GM21737 (cell line): ENCODE results near the gene ABCC2.
"Not testable (repeated sequence)": the region's sequence is repeated elsewhere in the genome, so short reads cannot be mapped to it uniquely, and the experiment has no call there.

Experiments
- ATAC-seq: cut with Tn5 transposase; IDR thresholded peaks from one replicate; pipeline ENCODE4 v1.9.1; 2021; ENCODE audit warnings: mild to moderate bottlenecking, moderate library complexity; ENCODE audit not compliant: unreplicated experiment

The ABCC2 gene

DNA sequence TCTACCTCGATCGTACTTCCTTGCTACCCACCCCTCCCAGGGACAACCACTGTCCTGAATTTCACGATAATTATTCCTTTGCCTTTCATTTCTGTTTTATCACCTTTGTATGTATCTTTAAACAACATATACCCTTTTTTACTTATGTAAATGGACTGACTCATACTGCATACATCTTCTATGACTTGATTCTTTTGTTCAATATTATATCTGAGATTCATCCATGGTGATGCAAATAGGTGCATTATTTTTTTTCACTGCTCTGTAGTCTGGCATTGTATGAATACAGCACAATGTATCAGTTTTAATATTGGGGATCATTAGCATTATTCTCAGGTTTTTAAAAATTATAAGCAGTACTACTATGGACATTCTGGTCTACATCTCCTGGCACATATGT lies 69.4 kb downstream of the ABCC2 start:
- no peak for ATAC-seq

DNA sequence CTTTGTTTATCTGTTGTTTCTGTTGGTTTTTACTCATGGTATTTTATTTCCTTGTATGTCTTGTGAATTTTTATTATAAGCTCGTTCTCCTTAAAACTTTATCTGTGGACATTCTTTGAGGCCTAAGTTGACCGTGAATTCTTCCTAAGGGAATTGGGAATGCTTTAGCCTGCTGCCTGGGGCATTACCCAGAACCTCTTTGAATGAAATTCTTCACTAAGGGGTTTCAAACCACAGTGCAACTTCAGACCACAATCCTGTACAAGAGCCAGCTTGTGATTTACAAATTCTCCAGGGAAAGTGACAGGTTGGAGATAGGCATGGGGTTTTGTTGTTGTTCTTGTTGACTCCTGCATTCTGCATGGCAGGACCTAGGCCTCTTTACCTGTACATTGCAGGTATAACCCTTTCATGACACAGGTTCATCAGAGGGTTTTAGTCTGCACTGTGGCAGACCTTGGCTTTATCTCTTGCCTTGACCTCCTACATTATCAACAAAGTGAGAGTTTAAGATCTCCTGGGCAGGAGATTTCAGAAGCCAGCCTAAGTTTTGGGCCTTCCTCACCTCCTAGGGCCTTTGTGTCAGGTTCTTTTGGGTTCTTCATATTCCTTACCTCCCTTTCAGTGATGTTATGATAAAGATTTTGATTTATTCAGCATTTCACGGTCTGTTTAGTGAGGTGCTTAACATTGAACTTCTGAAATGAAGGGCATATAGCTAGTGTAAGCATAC lies 70.2 kb downstream of the ABCC2 start:
- ATAC-seq = no peak

DNA sequence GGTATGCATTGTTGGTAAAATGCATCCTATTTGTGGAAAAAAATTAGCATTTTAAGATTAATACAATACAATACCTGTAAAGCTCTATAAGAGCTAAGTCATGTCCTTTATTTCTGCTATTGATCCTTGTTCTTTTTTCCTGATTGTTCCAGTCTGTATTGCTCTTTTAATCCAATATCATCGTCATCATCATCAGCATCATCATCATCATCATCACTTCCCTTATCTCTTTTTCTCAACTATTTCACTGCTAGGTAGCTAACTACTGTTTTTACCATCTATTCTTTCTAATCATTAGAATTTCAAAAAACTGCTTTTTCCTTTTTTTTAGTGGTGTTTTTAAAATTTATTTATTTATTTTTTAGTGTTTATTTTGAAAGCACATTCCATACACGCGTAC lies 71.2 kb downstream of the ABCC2 start:
- no peak for ATAC-seq

DNA sequence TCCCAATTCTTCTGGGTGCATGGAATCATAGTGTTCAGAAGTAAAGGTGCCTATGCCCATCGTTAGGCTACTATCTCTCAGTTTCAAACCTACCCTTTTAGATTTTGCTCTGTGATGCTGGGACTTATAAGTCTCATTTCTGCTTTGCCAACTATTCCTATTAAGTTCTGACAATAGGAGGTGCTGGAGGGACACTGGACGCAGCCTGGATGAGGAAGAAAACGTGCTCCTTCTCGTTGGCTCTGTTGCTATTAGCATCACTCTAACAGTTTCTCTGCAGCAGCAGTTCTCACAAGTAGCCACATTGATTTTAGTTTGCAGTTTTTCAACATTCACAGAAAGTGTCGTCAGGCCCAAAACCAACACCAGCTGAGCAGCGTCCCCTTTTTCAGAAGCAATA lies 72.4 kb downstream of the ABCC2 start:
- no peak for ATAC-seq

DNA sequence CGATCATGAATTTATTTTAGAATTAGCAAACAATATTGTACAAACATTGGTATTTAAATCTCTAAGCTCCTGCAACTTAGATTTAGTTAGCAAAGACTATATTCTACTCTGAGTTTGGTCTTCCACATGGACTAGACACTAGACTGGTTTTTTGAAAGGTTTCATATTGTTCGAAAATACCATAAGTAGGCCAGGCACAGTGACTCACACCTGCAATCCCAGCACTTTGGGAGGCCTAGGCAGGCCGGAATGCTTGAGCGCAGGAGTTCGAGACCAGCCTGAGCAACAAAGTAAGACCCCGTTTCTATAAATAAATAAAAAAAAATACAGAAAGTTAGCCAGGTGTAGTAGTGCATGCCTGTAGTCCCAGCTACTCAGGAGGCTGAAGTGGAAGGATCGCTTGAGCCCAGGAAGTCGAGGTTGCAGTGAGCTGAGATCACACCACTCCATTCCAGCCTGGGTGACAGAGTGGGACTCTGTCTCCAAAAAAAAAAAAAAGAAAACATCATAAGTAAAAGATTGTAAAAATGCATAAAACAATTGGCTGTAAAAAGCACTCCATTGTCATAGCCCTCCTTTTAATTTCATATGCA lies 73.1 kb downstream of the ABCC2 start:
- ATAC-seq = no peak

DNA sequence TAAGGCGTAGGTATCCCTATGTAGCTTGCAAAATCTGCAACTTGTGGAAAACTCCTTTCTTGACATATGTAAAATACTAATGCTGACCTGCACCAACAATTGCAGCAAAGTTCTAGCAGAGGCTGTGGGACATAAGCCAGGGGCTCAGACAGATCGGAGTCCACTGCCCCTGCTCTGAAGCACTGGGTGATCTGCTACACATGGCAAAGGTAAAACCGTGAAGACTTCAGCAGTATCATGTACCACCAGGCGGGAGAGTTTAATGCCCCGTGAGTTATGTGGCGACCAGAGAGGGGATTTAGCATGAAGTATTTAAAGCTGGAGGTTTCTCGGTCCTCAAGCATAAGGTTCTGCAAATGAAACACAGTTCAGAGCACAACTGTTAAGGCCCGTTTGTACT lies 76.4 kb downstream of the ABCC2 start:
- ATAC-seq = no peak

DNA sequence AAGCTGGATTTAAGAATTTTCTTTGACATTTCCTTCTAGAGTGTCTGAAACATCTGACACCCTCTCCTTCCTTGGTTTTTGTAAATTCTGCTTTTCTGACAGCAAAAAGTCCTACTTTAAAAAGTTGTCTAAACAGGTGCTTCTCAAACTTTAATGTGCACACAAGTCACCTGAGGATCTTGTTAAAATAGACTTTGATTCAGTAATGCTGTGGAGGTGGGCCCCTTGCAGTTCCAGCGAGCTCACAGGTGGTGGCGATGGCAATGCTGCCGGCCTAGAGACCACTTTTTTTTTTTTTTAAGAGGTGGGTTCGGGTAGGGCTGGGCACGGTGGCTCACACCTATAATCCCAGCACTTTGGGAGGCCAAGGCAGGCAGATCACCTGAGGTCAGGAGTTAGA lies 77.1 kb downstream of the ABCC2 start:
- no peak for ATAC-seq

DNA sequence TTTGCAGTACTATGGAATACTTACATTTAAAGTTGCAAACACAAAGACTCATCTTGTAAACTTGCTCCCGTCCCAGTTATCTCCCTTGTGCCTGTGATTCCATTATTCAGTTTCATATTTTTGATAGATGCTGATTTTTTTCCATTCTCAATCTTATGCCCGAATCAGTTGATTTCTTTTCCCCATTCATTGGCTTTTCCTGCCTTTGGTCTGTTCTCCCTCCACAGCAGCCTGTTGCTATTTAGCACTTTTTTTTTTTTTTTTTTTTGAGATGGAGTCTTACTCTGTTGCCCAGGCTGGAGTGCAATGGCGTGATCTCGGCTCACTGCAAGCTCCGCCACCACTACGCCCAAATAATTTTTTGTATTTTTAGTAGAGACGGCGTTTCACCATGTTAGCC lies 78.0 kb downstream of the ABCC2 start:
- no peak for ATAC-seq

DNA sequence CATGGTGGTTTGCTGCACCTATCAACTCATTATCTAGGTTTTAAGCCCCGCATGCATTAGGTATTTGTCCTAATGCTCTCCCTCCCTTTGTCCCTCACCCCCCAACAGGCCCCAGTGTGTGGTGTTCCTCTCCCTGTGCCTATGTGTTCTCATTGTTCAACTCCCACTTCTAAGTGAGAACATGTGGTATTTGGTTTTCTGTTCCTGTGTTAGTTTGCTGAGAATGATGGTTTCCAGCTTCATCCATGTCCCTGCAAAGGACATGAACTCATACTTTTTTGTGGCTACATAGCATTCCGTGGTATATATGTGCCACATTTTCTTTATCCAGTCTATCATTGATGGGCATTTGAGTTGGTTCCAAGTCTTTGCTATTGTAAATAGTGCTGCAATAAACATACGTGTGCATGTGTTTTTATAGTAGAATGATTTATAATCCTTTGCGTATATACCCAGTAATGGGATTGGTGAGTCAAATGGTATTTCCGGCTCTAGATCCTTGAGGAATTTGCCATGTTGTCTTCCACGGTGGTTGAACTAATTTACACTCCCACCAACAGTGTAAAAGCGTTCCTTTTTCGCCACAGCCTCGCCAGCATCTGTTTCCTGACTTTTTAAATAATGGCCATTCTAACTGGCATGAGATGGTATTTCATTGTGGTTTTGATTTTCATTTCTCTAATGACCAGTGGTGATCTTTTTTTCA lies 81.2 kb downstream of the ABCC2 start:
- not testable (repeated sequence) for ATAC-seq

DNA sequence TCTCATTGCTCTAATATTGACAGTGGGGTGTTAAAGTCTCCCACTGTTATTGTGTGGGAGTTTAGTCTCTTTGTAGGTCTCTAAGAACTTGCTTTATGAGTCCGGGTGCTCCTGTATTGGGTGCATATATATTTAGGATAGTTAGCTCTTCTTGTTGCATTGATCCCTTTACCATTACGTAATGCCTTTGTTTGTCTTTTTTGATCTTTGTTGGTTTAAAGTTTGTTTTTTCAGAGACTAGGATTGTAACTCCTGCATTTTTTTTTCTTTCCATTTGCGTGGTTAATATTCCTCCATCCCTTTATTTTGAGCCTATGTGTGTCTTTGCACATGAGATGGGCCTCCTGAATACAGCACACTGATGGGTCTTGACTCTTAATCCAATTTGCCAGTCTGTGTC lies 84.8 kb downstream of the ABCC2 start:
- not testable (repeated sequence) for ATAC-seq

DNA sequence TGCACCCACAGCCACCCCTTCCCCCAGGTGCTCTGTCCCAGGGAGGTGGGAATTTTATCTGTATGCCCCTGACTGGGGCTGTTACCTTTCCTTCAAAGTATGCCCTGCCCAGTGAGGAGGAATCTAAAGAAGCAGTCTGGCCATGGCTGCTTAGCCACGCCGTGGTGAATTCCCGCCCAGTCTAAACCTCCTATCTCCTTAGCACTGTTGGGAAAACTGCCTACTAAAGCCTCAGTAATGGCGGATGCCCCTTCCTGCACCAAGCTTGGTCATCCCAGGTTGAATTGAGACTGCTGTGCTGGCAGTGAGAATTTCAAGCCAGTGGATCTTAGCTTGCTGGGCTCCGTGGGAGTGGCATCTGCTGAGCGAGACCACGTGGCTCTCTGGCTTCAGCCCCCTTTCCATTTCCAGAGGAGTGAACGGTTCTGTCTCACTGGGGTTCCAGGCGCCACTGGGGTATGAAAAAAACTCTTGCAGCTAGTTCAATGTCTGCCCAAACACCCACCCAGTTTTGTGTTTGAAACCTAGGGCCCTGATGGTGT lies 87.2 kb downstream of the ABCC2 start:
- no peak for ATAC-seq

DNA sequence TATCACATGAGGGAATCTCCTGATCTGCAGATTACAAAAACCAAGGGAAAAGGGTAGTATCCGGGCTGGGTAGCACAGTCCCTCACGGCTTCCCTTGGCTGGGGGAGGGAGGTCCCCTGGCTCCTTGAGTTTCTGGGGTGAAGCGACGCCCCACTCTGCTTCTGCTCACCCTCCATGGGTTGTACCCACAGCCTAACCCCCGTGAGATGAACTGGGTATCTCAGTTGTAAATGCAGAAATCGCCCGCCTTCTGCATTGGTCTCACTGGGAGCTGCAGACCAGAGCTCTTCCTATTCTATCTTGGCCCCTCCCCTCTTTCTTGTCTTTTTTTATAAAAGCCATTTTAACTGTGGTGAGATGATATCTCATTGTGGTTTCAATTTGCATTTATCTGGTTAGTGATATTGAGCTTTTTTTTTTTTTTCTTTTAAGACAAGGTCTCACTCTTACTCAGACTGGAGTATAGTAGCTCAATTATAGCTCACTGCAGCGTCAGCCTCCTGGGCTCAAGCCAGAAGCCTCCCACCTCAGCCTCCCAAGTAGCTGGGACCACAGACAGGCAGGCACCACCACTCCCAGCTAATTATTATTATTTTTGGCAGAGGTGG lies 87.8 kb downstream of the ABCC2 start:
- ATAC-seq = no peak

DNA sequence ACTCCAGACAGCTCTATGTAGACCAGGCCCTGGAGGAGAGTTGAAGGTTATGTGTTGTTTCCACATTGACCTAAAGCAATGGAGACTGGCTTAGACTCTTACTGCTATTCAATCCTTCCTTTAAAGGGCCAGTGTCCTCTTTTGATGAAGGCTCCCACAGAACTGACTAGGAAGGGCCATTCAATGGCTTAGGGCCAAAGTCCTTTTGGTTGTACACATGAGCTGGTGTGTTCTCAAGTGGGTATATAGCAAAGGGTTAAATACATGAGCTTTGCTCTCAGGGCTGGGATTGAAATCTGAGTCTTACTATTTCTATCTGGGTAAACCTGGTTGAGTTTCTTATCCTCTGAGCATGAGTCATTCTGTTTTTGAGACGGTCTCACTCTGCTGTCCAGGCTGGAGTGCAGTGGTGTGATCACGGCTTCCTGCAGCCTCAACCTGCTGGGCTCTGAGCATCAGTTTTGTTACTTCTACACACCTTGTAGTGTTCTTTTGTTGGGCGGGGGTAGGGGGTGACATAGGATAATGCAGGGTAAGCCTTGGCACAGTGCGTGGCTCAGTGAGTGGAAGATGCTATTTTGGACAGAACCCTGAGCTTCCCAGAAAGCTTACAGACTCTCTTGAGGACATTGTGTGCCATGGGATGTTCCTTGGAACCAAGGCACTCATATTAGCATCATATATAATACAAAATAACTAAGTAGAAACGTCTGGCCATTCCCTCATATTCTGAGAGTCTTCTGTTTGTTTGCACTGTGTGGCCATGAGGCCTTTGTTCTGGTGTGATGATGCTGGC lies 90.1 kb downstream of the ABCC2 start:
- no peak for ATAC-seq

DNA sequence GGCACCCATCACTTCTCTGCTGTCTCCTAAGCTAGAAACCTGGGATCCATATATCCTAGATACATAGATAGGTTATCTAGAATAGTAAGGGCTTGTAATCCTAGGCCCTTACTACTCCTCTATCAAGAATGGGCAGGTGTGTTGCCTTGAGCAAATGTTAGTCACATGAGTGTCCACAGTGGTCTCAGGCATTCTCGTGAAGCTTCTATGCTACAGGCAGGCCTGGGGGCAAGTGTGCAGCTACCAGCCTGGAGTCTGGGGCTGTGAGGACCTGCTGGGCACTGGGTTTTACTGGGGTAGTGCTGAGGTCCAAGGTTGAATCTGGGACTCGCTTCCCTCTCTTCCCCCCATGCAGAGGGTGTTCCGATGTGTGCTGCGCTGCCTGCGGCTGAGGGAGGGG lies 91.4 kb downstream of the ABCC2 start:
- no peak for ATAC-seq

DNA sequence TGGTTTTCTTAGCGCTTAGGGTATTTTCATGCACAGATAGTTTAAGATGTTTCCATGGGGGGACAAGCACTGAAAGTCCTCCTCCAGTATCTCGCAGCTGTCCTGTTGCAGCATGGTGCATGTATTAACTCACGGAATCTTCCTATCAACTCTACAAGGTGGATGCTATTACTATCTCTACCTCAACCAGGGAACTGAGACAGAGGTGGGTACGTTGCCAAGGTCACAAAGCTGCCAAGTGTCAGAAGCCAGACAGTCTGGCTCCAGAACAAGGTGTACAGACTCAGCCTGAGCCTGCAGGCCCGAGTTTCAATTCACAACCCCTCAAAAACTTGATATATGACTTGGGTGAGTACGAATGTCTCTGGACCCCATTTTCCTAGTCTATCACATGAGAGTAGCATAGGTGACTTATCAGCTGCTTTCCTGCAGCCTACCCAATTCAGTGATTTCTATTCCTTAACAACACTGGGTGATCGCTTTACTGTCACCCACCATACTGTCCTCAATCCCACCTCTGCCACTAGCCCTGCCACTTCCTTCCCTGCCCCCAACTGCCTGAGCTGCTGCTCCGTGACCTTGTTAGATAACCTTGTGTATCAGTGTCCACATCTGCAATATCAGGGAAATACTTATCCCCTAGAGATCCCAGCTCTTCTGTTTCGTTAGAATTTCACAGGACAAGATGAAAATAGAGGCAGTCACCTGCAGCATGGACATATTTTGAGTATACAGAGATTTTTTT lies 92.1 kb downstream of the ABCC2 start:
- ATAC-seq = no peak

DNA sequence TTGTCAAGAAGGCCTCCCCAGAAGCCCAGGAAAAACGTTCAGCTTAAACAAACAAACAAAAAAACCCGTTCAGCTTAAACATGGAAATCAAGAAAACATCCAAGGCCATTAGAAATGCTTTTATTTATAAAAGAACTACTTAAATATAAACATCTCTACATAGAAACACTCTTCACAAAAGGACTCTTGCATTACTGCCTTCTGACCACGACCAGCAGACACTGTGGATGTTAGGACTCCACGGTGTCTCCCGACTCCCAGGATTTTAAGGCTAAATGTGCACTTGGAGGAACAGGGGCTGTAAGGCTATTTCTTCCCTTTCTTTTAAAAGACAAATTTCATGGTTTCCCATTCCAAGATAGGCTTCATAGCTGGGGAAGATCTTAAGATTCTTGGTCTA lies 93.0 kb downstream of the ABCC2 start:
- ATAC-seq = no peak

DNA sequence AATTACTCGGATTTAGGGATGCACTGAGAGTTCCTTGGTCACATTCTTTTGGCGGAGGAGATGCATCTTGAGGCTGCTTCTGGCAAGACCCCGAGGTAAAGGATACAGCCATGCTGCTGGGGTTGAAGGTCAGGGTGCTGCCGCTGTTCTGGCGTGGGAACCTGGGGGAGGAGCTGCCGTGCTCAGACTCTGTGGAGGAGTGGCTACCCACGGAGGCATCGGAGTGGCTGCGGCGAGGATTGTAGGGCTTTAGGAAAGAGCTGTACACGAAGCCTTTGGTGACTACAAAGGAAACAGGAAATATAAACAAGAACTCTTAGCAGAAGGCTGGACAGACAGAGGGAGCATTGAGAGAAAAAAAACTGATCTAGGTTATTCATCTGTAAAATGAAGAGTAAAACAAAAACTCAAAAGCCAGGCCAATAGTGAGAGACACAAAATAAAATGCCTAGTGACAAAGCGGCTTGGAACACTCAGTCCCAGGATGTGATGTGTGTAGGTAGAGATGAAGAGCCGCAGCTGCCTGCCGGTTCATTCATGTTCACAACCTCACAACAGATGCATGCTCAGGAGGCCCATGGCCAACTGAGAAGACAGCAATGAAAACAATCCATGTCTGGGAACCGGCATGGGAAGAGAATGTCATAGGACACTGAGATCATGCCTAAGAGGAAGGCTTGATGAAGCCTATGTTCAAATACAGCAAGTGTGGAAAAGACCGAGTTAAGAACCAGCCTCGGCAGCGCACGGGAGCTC lies 97.8 kb downstream of the ABCC2 start:
- no peak for ATAC-seq

DNA sequence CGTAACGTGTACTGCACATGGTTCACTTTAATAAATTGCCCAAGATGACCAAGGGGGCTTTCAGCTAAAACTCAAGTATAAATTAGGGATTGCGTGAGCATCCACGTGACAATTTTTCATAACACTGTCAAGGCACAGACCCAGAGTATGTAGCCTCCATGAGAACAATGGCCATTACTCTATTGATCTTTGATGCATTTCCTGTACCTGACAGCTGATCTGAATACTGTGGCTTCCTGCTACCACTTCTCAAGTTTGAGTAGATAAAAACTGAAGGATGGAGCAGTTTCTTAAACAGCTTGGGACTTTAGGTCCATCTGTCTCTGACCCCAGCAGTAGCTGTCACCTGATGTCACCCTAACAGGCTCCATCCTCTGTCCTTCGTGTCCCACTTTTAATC lies 98.9 kb downstream of the ABCC2 start:
- no peak for ATAC-seq

DNA sequence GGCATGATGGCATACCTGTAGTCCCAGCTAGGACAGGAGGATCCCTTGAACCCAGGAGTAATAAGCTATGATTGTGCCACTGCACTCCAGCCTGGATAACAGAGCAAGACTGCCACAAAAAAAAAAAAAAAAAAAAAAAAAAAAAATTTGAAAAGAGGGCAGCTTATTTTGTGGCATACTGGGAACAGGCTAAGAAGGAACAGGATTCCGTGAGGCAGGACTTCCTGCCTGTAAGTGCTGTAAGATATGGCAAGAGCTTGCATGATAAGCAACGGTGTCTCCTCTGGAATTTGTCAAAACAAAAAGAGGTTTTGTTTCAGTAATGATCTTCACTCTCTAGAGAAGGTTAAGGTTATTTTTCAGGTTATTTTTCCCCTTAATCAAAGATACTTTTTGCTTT lies 101.1 kb downstream of the ABCC2 start:
- no peak for ATAC-seq
